Measurements from ENCODE around the gene FSD1. TPM values are rescaled to one million over a fixed set of nuclear protein-coding genes. Genes with fewer than 3 reads are reported as not detected.

Gene FSD1
- total RNA-seq, 1 donor from 2014 or later = not detected

- peaks cover 0 to 4% of the 10 kb centered on the region in 2 donors for H3K36me3 ChIP-seq
- DNase-seq (ENCODE audit: low spot score in 2 of 2) = no peak
- H3K27ac ChIP-seq = no peak overlapping the region
- TF ChIP-seq CTCF (IDR thresholded peaks at IDR 0.05) = peak; percentile 42 to 93 (median 60)
- no peak overlapping the region for H3K4me3 ChIP-seq
- H3K27me3 ChIP-seq = no peaks in the 10 kb centered on the region
- intact Hi-C loops (cut with DNase I) = loop anchor here (5.0 kb wide), 1 partner anchor 85 kb away; no protein-coding TSS in a partner anchor
- no peaks in the 10 kb centered on the region for H3K9me3 ChIP-seq
- H3K4me1 ChIP-seq = no peaks in the 10 kb centered on the region
These were observed 48.3 kb downstream of the FSD1 start for GRCh38 chr19:4352701-4353121.

- Histone ChIP-seq H3K4me1 (no peaks in the 10 kb centered on the region), H3K9me3 (no peaks in the 10 kb centered on the region), H3K27ac (no peak overlapping the region), H3K27me3 (no peaks in the 10 kb centered on the region), H3K4me3 (no peak overlapping the region), H3K36me3 (peaks cover 4 to 12% of the 10 kb centered on the region in 2 donors)
- intact Hi-C loops (cut with DNase I) = loop anchor here (5.0 kb wide), 1 partner anchor 87 kb away; no protein-coding TSS in a partner anchor
- no peak for DNase-seq (ENCODE audit: low spot score in 2 of 2)
- TF ChIP-seq CTCF (IDR thresholded peaks at IDR 0.05) = no peak
These were observed 49.9 kb downstream of the FSD1 start for GRCh38 chr19:4354282-4354681.

GRCh38 chr19:4354897-4355296 lies 50.5 kb downstream of the FSD1 start:
- H3K27me3 ChIP-seq = no peaks in the 10 kb centered on the region
- no peaks in the 10 kb centered on the region for H3K4me1 ChIP-seq
- DNase-seq (ENCODE audit: low spot score in 2 of 2) = no peak
- no peak for TF ChIP-seq CTCF (IDR thresholded peaks at IDR 0.05)
- no peak overlapping the region for H3K27ac ChIP-seq
- no peak overlapping the region for H3K4me3 ChIP-seq
- peaks cover 9 to 18% of the 10 kb centered on the region in 2 donors for H3K36me3 ChIP-seq
- intact Hi-C loops (cut with DNase I) = loop anchor here (5.0 kb wide), 1 partner anchor 88 kb away; no protein-coding TSS in a partner anchor
- H3K9me3 ChIP-seq = no peaks in the 10 kb centered on the region

GRCh38 chr19:4357095-4357797 lies 52.8 kb downstream of the FSD1 start:
- intact Hi-C loops (cut with DNase I) = no loop called here
- no peaks in the 10 kb centered on the region for H3K4me1 ChIP-seq
- H3K27me3 ChIP-seq = no peaks in the 10 kb centered on the region
- no peak for DNase-seq (ENCODE audit: low spot score in 2 of 2)
- no peak for TF ChIP-seq CTCF (IDR thresholded peaks at IDR 0.05)
- H3K4me3 ChIP-seq = no peak overlapping the region
- no peak overlapping the region for H3K27ac ChIP-seq
- H3K9me3 ChIP-seq = no peaks in the 10 kb centered on the region
- H3K36me3 ChIP-seq = peaks cover 32 to 40% of the 10 kb centered on the region in 2 donors

GRCh38 chr19:4357921-4358326 lies 53.5 kb downstream of the FSD1 start:
- intact Hi-C loops (cut with DNase I) = no loop called here
- TF ChIP-seq CTCF (IDR thresholded peaks at IDR 0.05) = no peak
- no peak overlapping the region for H3K27ac ChIP-seq

More at GRCh38 chr19:4357921-4358326, 53.5 kb downstream of the FSD1 start:
- H3K27me3 ChIP-seq = no peaks in the 10 kb centered on the region
- no peaks in the 10 kb centered on the region for H3K4me1 ChIP-seq
- H3K4me3 ChIP-seq = no peak overlapping the region
- H3K9me3 ChIP-seq = no peaks in the 10 kb centered on the region
- peaks cover 39 to 47% of the 10 kb centered on the region in 2 donors for H3K36me3 ChIP-seq
- no peak for DNase-seq (ENCODE audit: low spot score in 2 of 2)

Measured in ascending aorta (tissue), 2 donors.